ENCODE measurements around the gene ATF2.

GRCh38 chr2:175143678-175144077 lies 24.3 kb downstream of the ATF2 start:
- TF ChIP-seq, protein P1, sequence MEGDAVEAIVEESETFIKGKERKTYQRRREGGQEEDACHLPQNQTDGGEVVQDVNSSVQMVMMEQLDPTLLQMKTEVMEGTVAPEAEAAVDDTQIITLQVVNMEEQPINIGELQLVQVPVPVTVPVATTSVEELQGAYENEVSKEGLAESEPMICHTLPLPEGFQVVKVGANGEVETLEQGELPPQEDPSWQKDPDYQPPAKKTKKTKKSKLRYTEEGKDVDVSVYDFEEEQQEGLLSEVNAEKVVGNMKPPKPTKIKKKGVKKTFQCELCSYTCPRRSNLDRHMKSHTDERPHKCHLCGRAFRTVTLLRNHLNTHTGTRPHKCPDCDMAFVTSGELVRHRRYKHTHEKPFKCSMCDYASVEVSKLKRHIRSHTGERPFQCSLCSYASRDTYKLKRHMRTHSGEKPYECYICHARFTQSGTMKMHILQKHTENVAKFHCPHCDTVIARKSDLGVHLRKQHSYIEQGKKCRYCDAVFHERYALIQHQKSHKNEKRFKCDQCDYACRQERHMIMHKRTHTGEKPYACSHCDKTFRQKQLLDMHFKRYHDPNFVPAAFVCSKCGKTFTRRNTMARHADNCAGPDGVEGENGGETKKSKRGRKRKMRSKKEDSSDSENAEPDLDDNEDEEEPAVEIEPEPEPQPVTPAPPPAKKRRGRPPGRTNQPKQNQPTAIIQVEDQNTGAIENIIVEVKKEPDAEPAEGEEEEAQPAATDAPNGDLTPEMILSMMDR (IDR thresholded peaks at IDR 0.05) = no peak
- no peak for TF ChIP-seq POLR2A (IDR thresholded peaks at IDR 0.05)
- TF ChIP-seq EP300 (IDR thresholded peaks at IDR 0.05) = no peak

Data from upper lobe of left lung (tissue), 4 donors.